Measurements from ENCODE around the gene ZDHHC18.

The ZDHHC18 gene

DNA sequence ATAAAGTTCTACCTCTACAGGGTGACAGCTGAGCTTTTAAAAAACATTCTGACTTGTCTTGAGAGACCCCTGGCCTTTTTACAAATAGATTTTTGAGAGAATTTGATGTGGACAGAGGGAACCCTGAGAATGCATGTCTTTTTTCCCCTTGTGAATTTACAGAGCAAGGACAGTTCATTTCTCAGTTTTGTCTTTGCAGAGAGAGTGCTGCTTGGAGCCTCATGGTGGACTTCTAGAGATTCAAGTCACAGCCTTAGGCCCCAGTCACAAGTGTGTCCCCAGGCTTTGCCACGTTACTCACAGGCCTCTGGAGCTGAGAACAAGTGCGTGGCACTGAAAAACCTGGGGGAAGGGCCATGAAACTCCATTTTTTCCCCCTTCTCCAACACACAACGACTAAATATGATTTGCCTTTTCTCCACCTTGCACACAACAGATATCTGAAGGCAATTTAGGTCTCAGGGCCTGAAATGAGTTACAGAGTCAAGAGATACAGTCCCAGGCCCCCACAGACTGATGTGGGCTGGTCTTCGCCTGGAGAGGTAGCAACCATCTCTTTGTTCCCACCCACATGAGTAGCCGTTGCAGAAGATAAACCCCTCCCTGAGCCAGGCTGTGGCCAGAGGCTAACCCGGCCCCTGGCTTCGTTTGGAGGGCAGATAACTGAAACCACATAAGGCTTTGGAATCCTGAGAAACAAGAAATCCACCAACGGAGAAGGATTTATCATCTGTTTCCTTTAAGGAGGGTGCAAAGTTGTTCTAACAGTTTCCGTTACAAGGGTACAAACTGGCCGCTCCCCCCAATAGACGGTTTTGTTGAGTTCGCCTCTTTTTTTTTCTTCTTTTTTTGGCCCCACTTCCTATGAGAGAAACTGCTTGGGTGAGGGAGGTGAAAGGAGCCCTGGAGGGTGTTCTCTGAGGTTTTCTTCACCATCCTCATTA, 39.8 kb upstream of the ZDHHC18 start:
- Histone ChIP-seq H3K27me3 (ENCODE audit: control insufficient read depth, insufficient read depth, low read length) (no peaks in the 10 kb centered on the region), H3K4me3 (ENCODE audit: low read length) (peak overlapping the region; percentile 91), H3K9me3 (replicated peaks; ENCODE audit: low read length) (no peaks in the 10 kb centered on the region), H3K4me1 (ENCODE audit: control insufficient read depth, insufficient read depth, low read length) (peaks cover 40% of the 10 kb centered on the region), H3K36me3 (ENCODE audit: insufficient read depth, low read length) (peaks cover 17% of the 10 kb centered on the region), H3K4me2 (ENCODE audit: low read length) (peak overlapping the region; percentile 99), H3K9ac (ENCODE audit: low read depth, low read length) (peak overlapping the region; percentile 98)

DNA sequence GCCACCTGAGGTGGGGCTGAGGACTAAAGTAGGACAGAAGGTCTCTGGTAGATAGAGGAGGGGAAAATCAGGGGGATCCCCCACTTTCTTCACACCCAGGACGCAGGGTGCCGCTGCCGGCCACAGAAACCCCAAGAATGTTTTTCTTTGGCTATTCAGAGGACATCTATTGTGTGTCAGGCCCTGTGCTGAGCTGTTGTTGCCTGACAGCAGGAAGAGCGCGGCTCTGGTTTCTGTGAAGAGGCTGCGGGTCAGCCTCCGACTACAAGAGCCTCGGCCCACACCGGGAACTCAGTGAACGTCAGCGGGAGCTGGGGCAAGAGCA, 39.1 kb upstream of the ZDHHC18 start:
- Histone ChIP-seq H3K9ac (ENCODE audit: low read depth, low read length) (peak overlapping the region; percentile 98), H3K4me2 (ENCODE audit: low read length) (peak overlapping the region; percentile 99), H3K4me1 (ENCODE audit: control insufficient read depth, insufficient read depth, low read length) (peaks cover 40% of the 10 kb centered on the region), H3K9me3 (replicated peaks; ENCODE audit: low read length) (no peaks in the 10 kb centered on the region), H3K36me3 (ENCODE audit: insufficient read depth, low read length) (peaks cover 12% of the 10 kb centered on the region), H3K27me3 (ENCODE audit: control insufficient read depth, insufficient read depth, low read length) (no peaks in the 10 kb centered on the region), H3K4me3 (ENCODE audit: low read length) (peak overlapping the region; percentile 91)

- no peaks in the 10 kb centered on the region for H3K27me3 ChIP-seq (ENCODE audit: control insufficient read depth, insufficient read depth, low read length)
- peaks cover 40% of the 10 kb centered on the region for H3K4me1 ChIP-seq (ENCODE audit: control insufficient read depth, insufficient read depth, low read length)
Measured at GRCh38 chr1:26787706-26788514, 38.6 kb upstream of the ZDHHC18 start, which contains the start of gene PIGV. Gene PIGV, plus strand, starts transcription at chr1:26787950. Its CDS starts 2,866 bp downstream, at chr1:26790816.

DNA sequence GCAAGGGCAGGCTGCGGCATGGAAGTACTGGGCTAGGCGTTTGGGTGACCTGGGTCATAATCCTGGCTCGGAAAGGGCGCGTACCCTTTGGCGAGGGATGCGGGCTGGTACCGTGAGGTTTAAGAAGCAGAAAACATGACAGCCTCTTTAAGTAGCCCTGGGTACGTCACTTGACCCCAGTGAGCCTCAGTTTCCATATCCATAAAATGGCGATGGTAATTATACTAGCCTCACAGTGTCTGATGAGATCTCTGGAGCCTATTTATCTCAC, 38.0 kb upstream of the ZDHHC18 start:
- Histone ChIP-seq H3K4me2 (ENCODE audit: low read length) (peak overlapping the region; percentile 99), H3K36me3 (ENCODE audit: insufficient read depth, low read length) (peaks cover 1% of the 10 kb centered on the region), H3K9ac (ENCODE audit: low read depth, low read length) (peak overlapping the region; percentile 98), H3K9me3 (replicated peaks; ENCODE audit: low read length) (no peaks in the 10 kb centered on the region), H3K4me1 (ENCODE audit: control insufficient read depth, insufficient read depth, low read length) (peaks cover 40% of the 10 kb centered on the region), H3K27me3 (ENCODE audit: control insufficient read depth, insufficient read depth, low read length) (no peaks in the 10 kb centered on the region), H3K4me3 (ENCODE audit: low read length) (peak overlapping the region; percentile 91)

More at GRCh38 chr1:26787706-26788514, 38.6 kb upstream of the ZDHHC18 start, which contains the start of gene PIGV:
- Histone ChIP-seq H3K4me3 (ENCODE audit: low read length) (peak within 1 kb of the TSS; percentile 91), H3K9me3 (replicated peaks; ENCODE audit: low read length) (no peaks in the 10 kb centered on the region), H3K4me2 (ENCODE audit: low read length) (peak within 1 kb of the TSS; percentile 99), H3K9ac (ENCODE audit: low read depth, low read length) (peak within 1 kb of the TSS; percentile 98), H3K36me3 (ENCODE audit: insufficient read depth, low read length) (peaks cover 7% of the 10 kb centered on the region)

DNA sequence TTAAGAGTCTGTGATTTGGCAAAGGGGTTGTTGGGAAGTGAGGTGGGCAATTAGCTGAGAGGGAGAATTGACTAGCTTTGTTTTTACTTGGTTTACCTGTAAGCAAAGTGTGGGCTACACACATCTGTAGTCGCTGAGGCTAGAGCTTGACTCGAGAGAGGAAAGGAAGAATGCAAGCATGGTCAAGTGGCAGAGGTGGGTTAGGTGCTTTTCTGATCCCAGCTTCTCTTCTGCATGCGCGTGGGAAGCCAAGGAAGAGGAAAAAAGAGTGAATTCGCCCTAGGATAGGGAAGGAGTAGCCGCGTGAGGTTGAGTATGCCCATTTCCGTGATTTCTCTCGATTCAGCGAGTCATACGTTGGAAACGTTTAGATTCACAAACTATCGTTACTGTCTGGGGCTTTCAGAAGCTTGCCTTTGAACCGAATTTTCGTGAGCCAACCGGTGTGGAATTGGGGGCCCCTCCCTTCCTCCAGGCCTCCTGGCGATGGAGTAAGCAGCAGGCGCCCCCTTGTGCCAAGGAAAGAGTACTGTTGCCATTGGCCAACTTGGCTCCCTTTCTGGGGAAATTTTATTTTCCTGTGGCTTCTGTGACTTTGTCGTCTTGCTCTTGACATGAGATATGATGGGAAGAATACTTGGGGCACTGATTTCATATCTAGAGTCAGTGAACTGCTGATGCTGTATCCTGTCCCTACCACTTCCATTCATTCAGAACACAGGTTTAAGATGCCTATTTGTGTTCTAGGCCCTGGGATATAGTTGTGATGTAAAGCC, 37.5 kb upstream of the ZDHHC18 start:
- Histone ChIP-seq H3K27me3 (ENCODE audit: control insufficient read depth, insufficient read depth, low read length) (no peaks in the 10 kb centered on the region), H3K4me3 (ENCODE audit: low read length) (peak overlapping the region; percentile 91), H3K9me3 (replicated peaks; ENCODE audit: low read length) (no peaks in the 10 kb centered on the region), H3K4me1 (ENCODE audit: control insufficient read depth, insufficient read depth, low read length) (peaks cover 35% of the 10 kb centered on the region), H3K9ac (ENCODE audit: low read depth, low read length) (peak overlapping the region; percentile 98), H3K4me2 (ENCODE audit: low read length) (peak overlapping the region; percentile 99), H3K36me3 (ENCODE audit: insufficient read depth, low read length) (peaks cover 1% of the 10 kb centered on the region)

DNA sequence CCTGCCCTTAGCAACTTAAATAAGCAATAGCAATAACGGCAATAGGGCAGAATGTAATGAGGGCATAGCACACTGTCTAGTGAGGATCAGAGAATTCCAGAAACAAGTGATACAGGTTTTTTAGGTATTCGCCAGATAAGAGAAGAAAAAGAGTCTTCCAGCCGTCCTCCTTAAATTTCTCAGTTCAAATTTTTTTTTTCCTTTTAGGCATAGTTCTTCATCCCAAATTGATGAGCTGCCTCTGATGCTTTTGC, 36.9 kb upstream of the ZDHHC18 start:
- Histone ChIP-seq H3K36me3 (ENCODE audit: insufficient read depth, low read length) (peaks cover 7% of the 10 kb centered on the region), H3K4me2 (ENCODE audit: low read length) (peak overlapping the region; percentile 99), H3K4me1 (ENCODE audit: control insufficient read depth, insufficient read depth, low read length) (peaks cover 33% of the 10 kb centered on the region), H3K9ac (ENCODE audit: low read depth, low read length) (no peak overlapping the region), H3K4me3 (ENCODE audit: low read length) (no peak overlapping the region), H3K9me3 (replicated peaks; ENCODE audit: low read length) (no peaks in the 10 kb centered on the region), H3K27me3 (ENCODE audit: control insufficient read depth, insufficient read depth, low read length) (no peaks in the 10 kb centered on the region)

GRCh38 chr1:26789931-26790330, 36.6 kb upstream of the ZDHHC18 start:
- Histone ChIP-seq H3K36me3 (ENCODE audit: insufficient read depth, low read length) (peaks cover 11% of the 10 kb centered on the region), H3K9me3 (replicated peaks; ENCODE audit: low read length) (no peaks in the 10 kb centered on the region), H3K4me3 (ENCODE audit: low read length) (no peak overlapping the region), H3K27me3 (ENCODE audit: control insufficient read depth, insufficient read depth, low read length) (no peaks in the 10 kb centered on the region), H3K4me1 (ENCODE audit: control insufficient read depth, insufficient read depth, low read length) (peaks cover 33% of the 10 kb centered on the region), H3K4me2 (ENCODE audit: low read length) (no peak overlapping the region), H3K9ac (ENCODE audit: low read depth, low read length) (no peak overlapping the region)

GRCh38 chr1:26790551-26790953, 35.9 kb upstream of the ZDHHC18 start:
- Histone ChIP-seq H3K4me2 (ENCODE audit: low read length) (no peak overlapping the region), H3K9me3 (replicated peaks; ENCODE audit: low read length) (no peaks in the 10 kb centered on the region), H3K4me1 (ENCODE audit: control insufficient read depth, insufficient read depth, low read length) (peaks cover 31% of the 10 kb centered on the region), H3K9ac (ENCODE audit: low read depth, low read length) (no peak overlapping the region), H3K36me3 (ENCODE audit: insufficient read depth, low read length) (peaks cover 13% of the 10 kb centered on the region), H3K27me3 (ENCODE audit: control insufficient read depth, insufficient read depth, low read length) (no peaks in the 10 kb centered on the region), H3K4me3 (ENCODE audit: low read length) (no peak overlapping the region)

DNA sequence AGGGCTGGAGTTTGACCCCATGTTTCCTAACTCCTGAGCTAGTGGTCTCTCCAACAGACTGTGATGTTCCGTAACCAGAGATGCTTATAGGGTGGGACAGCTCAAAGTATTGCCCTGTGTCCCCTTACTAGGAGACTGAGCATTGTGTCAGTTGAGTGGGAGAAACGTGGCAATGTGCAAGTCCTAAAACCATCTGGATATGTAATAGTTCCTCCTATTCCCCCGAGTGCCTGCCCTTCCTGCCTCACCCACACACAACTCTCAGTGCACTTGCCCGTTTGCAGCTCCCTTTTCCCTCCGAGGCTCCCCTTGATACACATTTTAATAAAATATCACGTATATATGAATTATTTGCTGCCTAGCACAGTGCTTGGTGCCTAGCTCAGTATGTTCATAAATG, 35.3 kb upstream of the ZDHHC18 start:
- peaks cover 13% of the 10 kb centered on the region for H3K36me3 ChIP-seq (ENCODE audit: insufficient read depth, low read length)
- no peak overlapping the region for H3K4me2 ChIP-seq (ENCODE audit: low read length)
- H3K9ac ChIP-seq (ENCODE audit: low read depth, low read length) = no peak overlapping the region
- H3K9me3 ChIP-seq (replicated peaks; ENCODE audit: low read length) = no peaks in the 10 kb centered on the region
- H3K4me1 ChIP-seq (ENCODE audit: control insufficient read depth, insufficient read depth, low read length) = peaks cover 25% of the 10 kb centered on the region
- H3K4me3 ChIP-seq (ENCODE audit: low read length) = no peak overlapping the region
- H3K27me3 ChIP-seq (ENCODE audit: control insufficient read depth, insufficient read depth, low read length) = no peaks in the 10 kb centered on the region

DNA sequence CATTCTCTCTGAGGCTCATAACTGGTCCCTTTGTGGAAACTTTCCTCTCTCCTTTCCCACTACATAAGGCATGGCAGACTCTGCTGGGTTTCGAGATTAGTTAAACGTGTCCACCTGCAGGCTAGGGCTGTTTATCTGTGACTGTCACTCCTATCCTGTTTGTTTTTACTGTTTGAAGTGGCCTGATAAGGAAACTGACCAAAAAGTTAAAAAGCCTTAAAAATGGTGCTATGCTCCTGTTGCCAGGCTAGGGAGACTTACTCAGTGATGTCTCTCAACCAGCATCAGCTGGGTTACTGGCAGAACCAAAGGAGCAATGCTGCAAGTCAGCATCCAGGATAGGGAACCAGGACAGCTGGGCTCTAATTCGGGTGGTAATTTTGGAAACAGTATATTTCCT, 34.9 kb upstream of the ZDHHC18 start:
- Histone ChIP-seq H3K4me2 (ENCODE audit: low read length) (no peak overlapping the region), H3K4me1 (ENCODE audit: control insufficient read depth, insufficient read depth, low read length) (peaks cover 20% of the 10 kb centered on the region), H3K27me3 (ENCODE audit: control insufficient read depth, insufficient read depth, low read length) (no peaks in the 10 kb centered on the region), H3K36me3 (ENCODE audit: insufficient read depth, low read length) (peaks cover 13% of the 10 kb centered on the region), H3K9ac (ENCODE audit: low read depth, low read length) (no peak overlapping the region), H3K4me3 (ENCODE audit: low read length) (no peak overlapping the region), H3K9me3 (replicated peaks; ENCODE audit: low read length) (no peaks in the 10 kb centered on the region)

- peaks cover 10% of the 10 kb centered on the region for H3K4me1 ChIP-seq (ENCODE audit: control insufficient read depth, insufficient read depth, low read length)
- no peak overlapping the region for H3K4me3 ChIP-seq (ENCODE audit: low read length)
- H3K36me3 ChIP-seq (ENCODE audit: insufficient read depth, low read length) = peaks cover 17% of the 10 kb centered on the region
- H3K27me3 ChIP-seq (ENCODE audit: control insufficient read depth, insufficient read depth, low read length) = no peaks in the 10 kb centered on the region
- H3K9ac ChIP-seq (ENCODE audit: low read depth, low read length) = no peak overlapping the region
- no peaks in the 10 kb centered on the region for H3K9me3 ChIP-seq (replicated peaks; ENCODE audit: low read length)
- no peak overlapping the region for H3K4me2 ChIP-seq (ENCODE audit: low read length)
Measured at GRCh38 chr1:26792924-26793323, 33.6 kb upstream of the ZDHHC18 start.

Measured in skeletal muscle satellite cell (primary cell).